BE2C (cell line): Measurements from ENCODE around the gene TRIP11.

Experiments used
- DNase-seq: peaks from one replicate; pipeline ENCODE4 v3.0.0-alpha.2; 2020
- H3K27me3 ChIP-seq: fragments of 250-450 bp; sonication (Bioruptor Pico); 2 replicates; pipeline ENCODE4 v1.5.1; 2020; ENCODE audit warnings: mild to moderate bottlenecking
- H3K36me3 ChIP-seq: fragments of 250-450 bp; sonication (Bioruptor Pico); 2 replicates; pipeline ENCODE4 v1.5.1; 2020; ENCODE audit warnings: mild to moderate bottlenecking
- H3K4me1 ChIP-seq: fragments of 250-450 bp; sonication (Bioruptor Pico); 2 replicates; pipeline ENCODE4 v1.5.1; 2020
- H3K4me3 ChIP-seq: 2 replicates; pipeline ENCODE4 v1.5.1; 2011; ENCODE audit warnings: low read depth, low read length
- H3K9me3 ChIP-seq: fragments of 250-450 bp; sonication (Bioruptor Pico); 2 replicates; pipeline ENCODE4 v1.5.1; 2020
- CTCF ChIP-seq: IDR thresholded peaks from 2 replicates; pipeline ENCODE4 v1.5.1; 2012; ENCODE audit warnings: mild to moderate bottlenecking, low read depth, low read length

The TRIP11 gene

GRCh38 chr14:91919814-91920213, 120.0 kb downstream of the TRIP11 start:
- no peak for TF ChIP-seq CTCF
- Histone ChIP-seq H3K9me3 (no peaks in the 10 kb centered on the region), H3K36me3 (no peaks in the 10 kb centered on the region), H3K4me1 (no peaks in the 10 kb centered on the region), H3K27me3 (peaks cover 2% of the 10 kb centered on the region; the same call in 1 of the 2 replicates), H3K4me3 (no peak overlapping the region)
- DNase-seq: no peak

GRCh38 chr14:91918186-91918883, 121.5 kb downstream of the TRIP11 start:
- no peak for TF ChIP-seq CTCF
- no peak overlapping the region for H3K4me3 ChIP-seq
- no peaks in the 10 kb centered on the region for H3K4me1 ChIP-seq
- peaks cover 2% of the 10 kb centered on the region; the same call in 1 of the 2 replicates for H3K27me3 ChIP-seq
- H3K9me3 ChIP-seq: no peaks in the 10 kb centered on the region
- DNase-seq: no peak
- no peaks in the 10 kb centered on the region for H3K36me3 ChIP-seq
